ENCODE data around the gene RBBP5. TPM values are rescaled to one million over a fixed set of nuclear protein-coding genes. Genes with fewer than 3 reads are reported as not detected.

RBBP5 gene
- total and polyA plus RNA-seq, 2 experiments from 2014 or later = 14.1 to 26.5 TPM

Other genes with a start within 250 kb of the RBBP5 start
- 2.2 TPM in 2 replicates for gene CNTN2, start 78.8 kb downstream of the RBBP5 start, total RNA-seq (2014; rRNA removed; shearing (Covaris generic))
- gene CNTN2, start 78.8 kb downstream of the RBBP5 start, polyA plus RNA-seq (2016; fragmentation: Nextera tagmentation; extraction: Ambion mirVana) = 0.75 and 1.3 TPM in 2 replicates
- 2.7 and 3.6 TPM in 2 replicates for gene TMEM81, start 37.5 kb downstream of the RBBP5 start, total RNA-seq (2014; rRNA removed; shearing (Covaris generic))
- gene TMEM81, start 37.5 kb downstream of the RBBP5 start, polyA plus RNA-seq (2016; fragmentation: Nextera tagmentation; extraction: Ambion mirVana) = 4.5 and 5.5 TPM in 2 replicates
- 8.2 and 10.7 TPM in 2 replicates for gene DSTYK, start 89.7 kb upstream of the RBBP5 start, total RNA-seq (2014; rRNA removed; shearing (Covaris generic))
- 5.5 and 6.1 TPM in 2 replicates for gene DSTYK, start 89.7 kb upstream of the RBBP5 start, polyA plus RNA-seq (2016; fragmentation: Nextera tagmentation; extraction: Ambion mirVana)
- 9.9 and 11.8 TPM in 2 replicates for gene TMCC2, start 106.0 kb upstream of the RBBP5 start, total RNA-seq (2014; rRNA removed; shearing (Covaris generic))
- gene TMCC2, start 106.0 kb upstream of the RBBP5 start, polyA plus RNA-seq (2016; fragmentation: Nextera tagmentation; extraction: Ambion mirVana) = 2.6 and 3.1 TPM in 2 replicates
- gene NUAK2, start 199.8 kb upstream of the RBBP5 start, total RNA-seq (2014; rRNA removed; shearing (Covaris generic)) = 10.4 and 15.3 TPM in 2 replicates
- gene NUAK2, start 199.8 kb upstream of the RBBP5 start, polyA plus RNA-seq (2016; fragmentation: Nextera tagmentation; extraction: Ambion mirVana) = 7.7 and 7.8 TPM in 2 replicates
- 2.4 and 2.8 TPM in 2 replicates for gene KLHDC8A, start 234.9 kb upstream of the RBBP5 start, total RNA-seq (2014; rRNA removed; shearing (Covaris generic))
- gene KLHDC8A, start 234.9 kb upstream of the RBBP5 start, polyA plus RNA-seq (2016; fragmentation: Nextera tagmentation; extraction: Ambion mirVana) = 1.3 and 1.7 TPM in 2 replicates